H1 (cell line): ENCODE measurements around the gene PKD2L2. TPM values are rescaled to one million over a fixed set of nuclear protein-coding genes. Genes with fewer than 3 reads are reported as not detected.

Experiments
- CTCF ChIA-PET: fragments of 300-600 bp; sonication (Branson Sonifier 250); formaldehyde crosslinking; loops from one replicate; lab custom pipeline; 2021; ENCODE audit not compliant: partially characterized antibody; lab: Charles Lee
- POLR2A ChIA-PET: fragments of 300-600 bp; sonication (Branson Sonifier 250); formaldehyde crosslinking; loops from one replicate; lab custom pipeline; 2021; ENCODE audit warnings: inconsistent platforms; ENCODE audit not compliant: partially characterized antibody; lab: Charles Lee
- DNase-seq, 2 experiments: peaks; one replicate each; pipeline versions ENCODE4 v3.0.0 to v3.0.0-alpha.2; 2010 to 2022; ENCODE audit warnings: low spot score in 2 of 2, low read depth in 1 of 2, mixed read lengths in 1 of 2
- FAIRE-seq: peaks from 2 replicates; lab custom pipeline; 2011; peaks lifted over from hg19 to GRCh38; lab: Jason Lieb, UNC
- H2AFZ ChIP-seq: 2 replicates; pipeline ENCODE4 v1.8.1; 2012; ENCODE audit warnings: low read length, inconsistent platforms
- H2AK5ac ChIP-seq: 2 replicates; pipeline ENCODE4 v1.6.1; 2013; ENCODE audit warnings: low read depth, low read length
- H2BK120ac ChIP-seq: replicated peaks from 2 replicates; pipeline ENCODE3; 2013; ENCODE audit warnings: low read depth, low read length, inconsistent platforms
- H2BK12ac ChIP-seq: 2 replicates; pipeline ENCODE4 v1.6.1; 2013; ENCODE audit warnings: low read depth, low read length
- H2BK15ac ChIP-seq: 2 replicates; pipeline ENCODE4 v1.6.1; 2013; ENCODE audit warnings: low read length
- H2BK20ac ChIP-seq: 2 replicates; pipeline ENCODE4 v1.6.1; 2013; ENCODE audit warnings: low read length
- H2BK5ac ChIP-seq: 2 replicates; pipeline ENCODE4 v1.6.1; 2013; ENCODE audit warnings: low read depth, low read length
- H3K14ac ChIP-seq: 2 replicates; pipeline ENCODE4 v1.6.1; 2013; ENCODE audit warnings: inconsistent platforms; ENCODE audit not compliant: insufficient read length
- H3K18ac ChIP-seq: 2 replicates; pipeline ENCODE4 v1.6.1; 2013; ENCODE audit warnings: low read length; ENCODE audit errors: extremely low read depth
- H3K23ac ChIP-seq: 2 replicates; pipeline ENCODE4 v1.6.1; 2013; ENCODE audit warnings: inconsistent platforms; ENCODE audit not compliant: insufficient read length
- H3K23me2 ChIP-seq: 2 replicates; pipeline ENCODE4 v1.6.1; 2013; ENCODE audit warnings: low read depth, low read length
- H3K27ac ChIP-seq: 2 replicates; pipeline ENCODE4 v1.6.1; 2011; ENCODE audit warnings: low read depth, low read length, inconsistent platforms
- H3K27me3 ChIP-seq, 4 experiments: replicated peaks in 1 of 4; 1 replicate in 1 of 4; 2 replicates in 3 of 4; pipeline versions ENCODE4 v1.6.1 to v1.8.1; 2011 to 2013; ENCODE audit warnings: low read length in 3 of 4, mild to moderate bottlenecking in 3 of 4, inconsistent platforms in 2 of 4, mixed read lengths in 2 of 4, moderate library complexity in 1 of 4; ENCODE audit not compliant: control insufficient read depth in 3 of 4, insufficient read depth in 3 of 4; ENCODE audit errors: extremely low read depth in 1 of 4
- H3K36me3 ChIP-seq, 4 experiments: 2 replicates each; pipeline versions ENCODE4 v1.6.1 to v1.8.1; 2011 to 2013; ENCODE audit warnings: mild to moderate bottlenecking in 4 of 4, low read length in 3 of 4, moderate library complexity in 2 of 4, control low read depth in 1 of 4, inconsistent platforms in 1 of 4; ENCODE audit not compliant: insufficient read depth in 4 of 4, control insufficient read depth in 2 of 4
- H3K4ac ChIP-seq: replicated peaks from 2 replicates; pipeline ENCODE3; 2013; ENCODE audit warnings: low read length, low read depth, mixed read lengths, inconsistent platforms; ENCODE audit not compliant: insufficient read length
- H3K4me1 ChIP-seq, 4 experiments: replicated peaks in 1 of 4; 1 replicate in 1 of 4; 2 replicates in 3 of 4; pipeline versions ENCODE4 v1.6.1 to v1.8.1; 2011 to 2013; ENCODE audit warnings: low read length in 3 of 4, inconsistent platforms in 2 of 4, mixed read lengths in 1 of 4; ENCODE audit not compliant: insufficient read depth in 4 of 4, control insufficient read depth in 3 of 4
- H3K4me2 ChIP-seq, 2 experiments: 2 replicates each; pipeline versions ENCODE4 v1.6.1 to v1.8.1; 2011 to 2013; ENCODE audit warnings: low read depth in 2 of 2, low read length in 2 of 2, control low read depth in 1 of 2, inconsistent platforms in 1 of 2, mild to moderate bottlenecking in 1 of 2; ENCODE audit not compliant: insufficient read depth in 1 of 2
- H3K4me3 ChIP-seq, 4 experiments: fragments of 200-600, 300-600 bp in 1 of 4; sonication (generic), shearing (Covaris generic), sonication (Bioruptor Twin) in 1 of 4; 2 replicates each; pipeline versions ENCODE4 v1.5.1 to v1.8.1; 2011 to 2016; ENCODE audit warnings: low read length in 4 of 4, low read depth in 3 of 4, control low read depth in 2 of 4, inconsistent platforms in 2 of 4, mild to moderate bottlenecking in 2 of 4, mixed read lengths in 1 of 4, moderate library complexity in 1 of 4; ENCODE audit not compliant: insufficient read depth in 2 of 4; ENCODE audit errors: extremely low read depth in 1 of 4
- H3K56ac ChIP-seq: replicated peaks from 2 replicates; pipeline ENCODE3; 2013; ENCODE audit warnings: low read depth, mild to moderate bottlenecking, mixed read lengths, low read length, inconsistent platforms; ENCODE audit not compliant: insufficient read length
- H3K79me1 ChIP-seq: 2 replicates; pipeline ENCODE4 v1.6.1; 2013; ENCODE audit warnings: low read depth, low read length, control low read depth
- H3K79me2 ChIP-seq, 2 experiments: 2 replicates each; pipeline versions ENCODE4 v1.6.1 to v1.8.1; 2012 to 2013; ENCODE audit warnings: low read length in 2 of 2, mild to moderate bottlenecking in 2 of 2, inconsistent platforms in 1 of 2; ENCODE audit not compliant: insufficient read depth in 2 of 2, control insufficient read depth in 1 of 2
- H3K9ac ChIP-seq, 4 experiments: replicated peaks in 1 of 4; 1 replicate in 1 of 4; 2 replicates in 3 of 4; pipeline versions ENCODE4 v1.6.1 to v1.8.1; 2011 to 2013; ENCODE audit warnings: low read depth in 3 of 4, low read length in 3 of 4, control low read depth in 2 of 4, mild to moderate bottlenecking in 2 of 4, moderate library complexity in 2 of 4, inconsistent platforms in 1 of 4; ENCODE audit errors: extremely low read depth in 1 of 4
- H3K9me3 ChIP-seq, 2 experiments: 2 replicates each; pipeline versions ENCODE4 v1.6.1 to v1.8.1; 2012 to 2013; ENCODE audit warnings: mild to moderate bottlenecking in 2 of 2, moderate library complexity in 2 of 2, control low read depth in 1 of 2, inconsistent platforms in 1 of 2, low read depth in 1 of 2, low read length in 1 of 2, mixed read lengths in 1 of 2; ENCODE audit not compliant: insufficient read depth in 2 of 2
- H4K20me1 ChIP-seq, 2 experiments: replicated peaks in 1 of 2; 2 replicates each; pipeline versions ENCODE3 to v1.8.1; 2011 to 2013; ENCODE audit warnings: inconsistent platforms in 2 of 2, low read length in 2 of 2, mild to moderate bottlenecking in 1 of 2; ENCODE audit not compliant: insufficient read depth in 2 of 2, control insufficient read depth in 1 of 2
- H4K5ac ChIP-seq: 2 replicates; pipeline ENCODE4 v1.6.1; 2013; ENCODE audit warnings: low read length, low read depth, mixed read lengths, inconsistent platforms; ENCODE audit not compliant: insufficient read length
- H4K8ac ChIP-seq: 2 replicates; pipeline ENCODE4 v1.8.0; 2013; ENCODE audit warnings: mild to moderate bottlenecking, moderate library complexity, low read length, inconsistent platforms; ENCODE audit not compliant: insufficient read depth; ENCODE audit errors: extremely low read depth
- H4K91ac ChIP-seq: replicated peaks from 2 replicates; pipeline ENCODE3; 2013; ENCODE audit warnings: low read length, mixed read lengths, inconsistent platforms; ENCODE audit not compliant: insufficient read length
- CREB1 ChIP-seq: IDR thresholded peaks from 2 replicates; pipeline ENCODE4 v1.6.1; 2012; ENCODE audit warnings: inconsistent platforms
- KDM1A ChIP-seq: fragments of 200-600, 300-600 bp; sonication (generic); IDR thresholded peaks from 2 replicates; pipeline ENCODE4 v1.7.1; 2016; ENCODE audit warnings: mild to moderate bottlenecking, low read length, borderline replicate concordance
- NANOG ChIP-seq: IDR thresholded peaks from 2 replicates; pipeline ENCODE4 v1.6.1; 2011; ENCODE audit warnings: low read length, low read depth, mild to moderate bottlenecking, inconsistent platforms; ENCODE audit not compliant: insufficient read depth, poor library complexity, severe bottlenecking
- NRF1 ChIP-seq: IDR thresholded peaks from 2 replicates; pipeline ENCODE4 v1.6.1; 2011; ENCODE audit warnings: mild to moderate bottlenecking, low read depth, low read length, improper control_type of control experiment
- SIX5 ChIP-seq: IDR thresholded peaks from 2 replicates; pipeline ENCODE4 v1.6.1; 2011; ENCODE audit warnings: mild to moderate bottlenecking, low read depth, low read length
- SP4 ChIP-seq: IDR thresholded peaks from 2 replicates; pipeline ENCODE4 v1.6.1; 2012; ENCODE audit warnings: low read length, inconsistent platforms
- YY1 ChIP-seq: IDR thresholded peaks from 2 replicates; pipeline ENCODE4 v1.6.1; 2011; ENCODE audit warnings: low read depth, mild to moderate bottlenecking, low read length
- WGBS, 2 experiments: shearing (Covaris generic) in 1 of 2; methylation state at CpG; one replicate each; pipeline versions ENCODE4 v1.1.6 to v1.1.7; 2013 to 2015; ENCODE audit warnings: low lambda C conversion rate in 2 of 2, mixed read lengths in 2 of 2, inconsistent platforms in 1 of 2, low coverage in 1 of 2, missing lambda C conversion rate in 1 of 2; ENCODE audit not compliant: insufficient replicate concordance in 2 of 2, insufficient coverage in 1 of 2, insufficient read length in 1 of 2; ENCODE audit errors: extremely low coverage in 1 of 2, missing lambda C conversion rate in 1 of 2; 5-methylcytosine and 5-hydroxymethylcytosine counted together
- polyA plus RNA-seq, 7 experiments: library from polyadenylated mRNA; depleted of rRNA in 3 of 7; stranded (reverse) in 5 of 7; unstranded in 2 of 7; fragments of >200 nt in 5 of 7; fragments of 200-250 nt in 2 of 7; gene quantifications; 1 replicate in 5 of 7; 2 replicates in 1 of 7; 4 replicates in 1 of 7; pipeline versions ENCODE4 v1.2.1 to v1.2.3, GENCODE V29; 2011 to 2013; ENCODE audit warnings: missing spikeins in 2 of 7, mixed read lengths in 2 of 7
- total RNA-seq: library from RNA; stranded (reverse); fragmentation: NEBNext Ultra II Directional; extraction: Animal tissue kit (Norgen Biotek cat#: 25700); gene quantifications from 2 replicates; pipeline ENCODE4 v1.2.1, GENCODE V29; 2021
- TF ChIP-seq, protein P1 (sequence below): IDR thresholded peaks from 2 replicates; pipeline ENCODE4 v1.6.1; 2012; ENCODE audit warnings: inconsistent platforms

Gene PKD2L2
- total and polyA plus RNA-seq, 2 of the 8 experiments (the other 6 are each of a cell fraction or from before 2014, with no cell fraction given) = not detected

- H3K27ac ChIP-seq = no peak overlapping the region
- no peaks in the 10 kb centered on the region for H3K9me3 ChIP-seq
- no peak overlapping the region for H2BK5ac ChIP-seq
- no peak overlapping the region for H3K4me3 ChIP-seq
- no peaks in the 10 kb centered on the region for H3K4me1 ChIP-seq
- no peak overlapping the region for H4K5ac ChIP-seq
- POLR2A ChIA-PET = no interaction called here
- no peak overlapping the region for H3K4me2 ChIP-seq
- TF ChIP-seq SIX5 (no peak), NRF1 (no peak), NANOG (no peak), CREB1 (no peak), KDM1A (no peak), YY1 (no peak), SP4 (no peak)
- TF ChIP-seq, protein P1, sequence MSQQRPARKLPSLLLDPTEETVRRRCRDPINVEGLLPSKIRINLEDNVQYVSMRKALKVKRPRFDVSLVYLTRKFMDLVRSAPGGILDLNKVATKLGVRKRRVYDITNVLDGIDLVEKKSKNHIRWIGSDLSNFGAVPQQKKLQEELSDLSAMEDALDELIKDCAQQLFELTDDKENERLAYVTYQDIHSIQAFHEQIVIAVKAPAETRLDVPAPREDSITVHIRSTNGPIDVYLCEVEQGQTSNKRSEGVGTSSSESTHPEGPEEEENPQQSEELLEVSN = no peak
- no peak overlapping the region for H2BK20ac ChIP-seq
- H4K20me1 ChIP-seq = no peaks in the 10 kb centered on the region
- no peak overlapping the region for H3K9ac ChIP-seq
- no peak overlapping the region for H2BK15ac ChIP-seq
- no peaks in the 10 kb centered on the region for H3K36me3 ChIP-seq
- H2AK5ac ChIP-seq = no peak overlapping the region
- H3K23me2 ChIP-seq = no peaks in the 10 kb centered on the region
- H3K79me2 ChIP-seq = no peaks in the 10 kb centered on the region
- H2AFZ ChIP-seq = no peak overlapping the region
- no peak overlapping the region for H3K56ac ChIP-seq
- H3K18ac ChIP-seq = no peak overlapping the region
- no peak overlapping the region for H3K23ac ChIP-seq
- no peak overlapping the region for H4K8ac ChIP-seq
- 88% methylated on average over 3 of the region's 3 CpGs; no CpG with 5 or more reads in 1 of the 2 experiments for WGBS, 2 experiments
- CTCF ChIA-PET = interaction anchor here (1.1 kb wide), 1 partner anchor 80 kb away, joined by 3 read pairs; no protein-coding TSS in a partner anchor
- H2BK12ac ChIP-seq = no peak overlapping the region
- no peak overlapping the region for H2BK120ac ChIP-seq
- no peak overlapping the region for H3K4ac ChIP-seq
- no peak overlapping the region for H4K91ac ChIP-seq
- H3K79me1 ChIP-seq = no peaks in the 10 kb centered on the region
- no peak overlapping the region for H3K14ac ChIP-seq
- DNase-seq (no peak), FAIRE-seq (no peak)
- H3K27me3 ChIP-seq = no peaks in the 10 kb centered on the region
These were observed 30.9 kb upstream of the PKD2L2 start for GRCh38 chr5:137858223-137858916.
